ENCODE results near the gene FAAH.

- TF ChIP-seq POLR2AphosphoS5 (IDR thresholded peaks at IDR 0.05; ENCODE audit: borderline replicate concordance, low read depth, low read length) (no peak), EZH2 (IDR thresholded peaks at IDR 0.05) (no peak), FOXP2 (optimal IDR thresholded peaks at IDR 0.05; ENCODE audit: control extremely low read depth, extremely low read length, insufficient read depth) (no peak)
Observed at GRCh38 chr1:46458190-46458589, 64.1 kb downstream of the FAAH start.

Measured in SK-N-MC (cell line).